ENCODE results near the gene IDE. TPM values are rescaled to one million over a fixed set of nuclear protein-coding genes. Genes with fewer than 3 reads are reported as not detected.
"Not testable (repeated sequence)": the region's sequence is repeated elsewhere in the genome, so short reads cannot be mapped to it uniquely, and the experiment has no call there.

The IDE gene
- total RNA-seq, 1 donor from 2014 or later, result 35.9 TPM

DNA sequence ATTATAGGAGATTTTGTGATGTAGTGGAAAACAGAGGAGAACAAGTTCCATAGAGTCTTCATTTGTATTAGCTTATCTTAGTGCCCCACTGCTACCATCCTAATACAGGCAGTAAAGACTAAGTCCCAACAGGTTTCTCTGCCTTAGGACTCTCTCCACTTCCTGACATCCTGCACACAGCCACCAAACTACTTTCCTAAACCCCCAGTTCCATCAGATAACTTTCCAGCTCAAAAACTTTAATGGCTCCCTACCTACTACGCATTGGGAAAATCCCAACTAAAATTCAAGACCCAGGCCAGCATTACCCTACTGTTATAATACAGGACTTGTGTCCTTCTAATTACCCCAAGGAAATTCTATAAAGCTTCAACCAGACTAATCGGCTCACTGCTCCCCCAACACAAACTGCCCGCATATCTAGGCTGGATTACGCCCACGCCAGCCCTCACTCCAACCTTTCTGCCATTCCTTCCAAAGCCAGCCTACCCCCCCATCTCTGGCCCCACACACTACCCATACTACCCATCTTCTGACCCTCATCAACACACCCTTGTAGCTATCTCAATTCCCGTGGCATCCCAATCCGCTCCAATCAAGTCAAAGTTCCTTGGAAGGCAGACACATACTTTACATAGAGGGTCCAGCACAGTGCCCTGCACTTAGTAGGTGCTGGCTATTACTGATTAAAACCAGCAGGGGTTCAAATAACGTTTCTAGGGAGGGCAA is 1.4 kb downstream of the IDE start:
- no peak for TF ChIP-seq CTCF (conservative IDR thresholded peaks at IDR 0.05)
- H3K27ac Mint-ChIP-seq, result peak overlapping the region; percentile 47
- no peaks in the 10 kb centered on the region for H3K9me3 Mint-ChIP-seq
- H3K36me3 Mint-ChIP-seq, result peaks cover 14% of the 10 kb centered on the region
- no peaks in the 10 kb centered on the region for H3K27me3 Mint-ChIP-seq
- peak overlapping the region; percentile 84 for H3K4me3 Mint-ChIP-seq
- peaks cover 40% of the 10 kb centered on the region for H3K4me1 Mint-ChIP-seq (ENCODE audit: unreplicated experiment)
- DNase-seq (ENCODE audit: extremely low spot score, unreplicated experiment), result no peak

DNA sequence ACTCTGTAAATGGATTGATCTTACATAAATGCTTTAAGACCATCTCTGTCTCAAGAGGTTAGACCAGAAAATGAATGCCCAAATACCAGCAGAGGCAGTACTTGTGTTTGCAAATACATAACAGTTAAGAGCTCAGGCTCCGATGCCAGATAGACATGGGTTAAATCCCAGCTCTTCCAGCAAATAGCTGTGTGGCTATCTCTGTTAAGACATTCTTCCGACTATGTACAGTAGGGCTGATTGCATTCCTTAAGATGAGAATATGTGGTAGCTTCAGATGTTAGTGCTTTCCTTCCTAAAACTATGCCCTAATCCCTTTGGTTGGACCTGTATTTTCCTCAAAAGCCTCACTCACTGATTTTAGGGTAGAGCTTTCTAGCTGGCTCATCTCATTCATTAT is 2.2 kb downstream of the IDE start:
- peaks cover 17% of the 10 kb centered on the region for H3K36me3 Mint-ChIP-seq
- H3K27ac Mint-ChIP-seq, result no peak overlapping the region
- peak overlapping the region; percentile 84 for H3K4me3 Mint-ChIP-seq
- H3K9me3 Mint-ChIP-seq, result no peaks in the 10 kb centered on the region
- DNase-seq (ENCODE audit: extremely low spot score, unreplicated experiment), result no peak
- no peaks in the 10 kb centered on the region for H3K27me3 Mint-ChIP-seq
- peaks cover 45% of the 10 kb centered on the region for H3K4me1 Mint-ChIP-seq (ENCODE audit: unreplicated experiment)
- TF ChIP-seq CTCF (conservative IDR thresholded peaks at IDR 0.05), result no peak

DNA sequence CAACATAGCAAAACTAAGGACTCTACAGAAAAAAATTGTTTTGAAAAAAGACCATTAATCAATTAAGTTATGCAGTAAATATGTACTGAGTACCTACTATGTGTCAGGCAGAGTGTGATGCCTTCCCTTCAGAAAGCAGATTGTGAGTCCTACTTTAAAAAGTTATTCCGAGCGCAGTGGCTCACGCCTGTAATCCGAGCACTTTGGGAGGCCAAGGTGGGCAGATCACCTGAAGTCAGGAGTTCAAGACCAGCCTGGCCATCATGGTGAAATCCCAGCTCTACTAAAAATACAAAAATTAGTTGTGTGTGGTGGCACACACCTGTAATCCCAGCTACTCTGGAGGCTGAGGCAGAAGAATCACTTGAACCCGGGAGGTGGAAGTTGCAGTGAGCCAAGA is 4.2 kb downstream of the IDE start:
- not testable (repeated sequence) for DNase-seq (ENCODE audit: extremely low spot score, unreplicated experiment); H3K9me3 Mint-ChIP-seq; H3K4me3 Mint-ChIP-seq; H3K27ac Mint-ChIP-seq; H3K27me3 Mint-ChIP-seq
- Mint-ChIP-seq H3K4me1 (ENCODE audit: unreplicated experiment) (peaks cover 39% of the 10 kb centered on the region), H3K36me3 (peaks cover 23% of the 10 kb centered on the region)

- TF ChIP-seq CTCF (conservative IDR thresholded peaks at IDR 0.05), result no peak
- no peak overlapping the region for H3K4me3 Mint-ChIP-seq
- H3K36me3 Mint-ChIP-seq, result peaks cover 25% of the 10 kb centered on the region
- H3K27ac Mint-ChIP-seq, result no peak overlapping the region
- H3K9me3 Mint-ChIP-seq, result no peaks in the 10 kb centered on the region
- H3K27me3 Mint-ChIP-seq, result no peaks in the 10 kb centered on the region
- DNase-seq (ENCODE audit: extremely low spot score, unreplicated experiment), result no peak
- peaks cover 36% of the 10 kb centered on the region for H3K4me1 Mint-ChIP-seq (ENCODE audit: unreplicated experiment)
Observed at GRCh38 chr10:92569071-92569470, 4.8 kb downstream of the IDE start.

GRCh38 chr10:92567952-92568600 is 5.8 kb downstream of the IDE start:
- H3K4me1 Mint-ChIP-seq (ENCODE audit: unreplicated experiment), result peaks cover 36% of the 10 kb centered on the region
- H3K27ac Mint-ChIP-seq, result peak overlapping the region; percentile 46
- DNase-seq (ENCODE audit: extremely low spot score, unreplicated experiment), result no peak
- H3K9me3 Mint-ChIP-seq, result no peaks in the 10 kb centered on the region
- peaks cover 28% of the 10 kb centered on the region for H3K36me3 Mint-ChIP-seq
- TF ChIP-seq CTCF (conservative IDR thresholded peaks at IDR 0.05), result no peak
- no peak overlapping the region for H3K4me3 Mint-ChIP-seq
- H3K27me3 Mint-ChIP-seq, result no peaks in the 10 kb centered on the region

DNA sequence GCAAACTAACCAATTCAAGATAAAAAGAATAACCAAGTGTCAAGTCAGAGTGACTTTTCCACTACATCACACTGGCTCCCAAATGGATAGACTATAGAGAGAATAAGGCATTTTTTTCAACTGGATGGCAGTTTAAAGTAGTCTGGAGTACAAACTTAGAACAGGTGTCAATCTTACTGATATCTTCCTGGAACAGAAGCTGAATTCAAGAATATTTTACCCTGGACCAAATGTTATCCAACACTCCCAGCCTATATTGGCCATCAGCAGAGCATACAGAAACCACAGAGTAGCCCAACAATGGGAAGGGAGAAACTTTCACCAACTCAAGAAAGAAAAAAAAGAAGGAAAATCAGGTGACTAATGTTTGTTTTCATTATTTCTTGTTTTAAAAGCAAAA is 11.5 kb downstream of the IDE start:
- Mint-ChIP-seq H3K4me3 (no peak overlapping the region), H3K9me3 (peaks cover 5% of the 10 kb centered on the region), H3K27me3 (no peaks in the 10 kb centered on the region), H3K27ac (no peak overlapping the region), H3K4me1 (ENCODE audit: unreplicated experiment) (peaks cover 8% of the 10 kb centered on the region), H3K36me3 (peaks cover 38% of the 10 kb centered on the region)
- TF ChIP-seq CTCF (conservative IDR thresholded peaks at IDR 0.05), result no peak
- DNase-seq (ENCODE audit: extremely low spot score, unreplicated experiment), result no peak

All from type B pancreatic cell (in vitro differentiated cells).